ENCODE data around the gene CANT1. TPM values are rescaled to one million over a fixed set of nuclear protein-coding genes. Genes with fewer than 3 reads are reported as not detected.
A peak's percentile ranks its signal among the peaks of the same experiment; 100 is the strongest.
"Not testable (repeated sequence)": the region's sequence is repeated elsewhere in the genome, so short reads cannot be mapped to it uniquely, and the experiment has no call there.

Gene CANT1
- polyA plus RNA-seq, 2 donors, result 24.1 to 24.5 TPM

DNA sequence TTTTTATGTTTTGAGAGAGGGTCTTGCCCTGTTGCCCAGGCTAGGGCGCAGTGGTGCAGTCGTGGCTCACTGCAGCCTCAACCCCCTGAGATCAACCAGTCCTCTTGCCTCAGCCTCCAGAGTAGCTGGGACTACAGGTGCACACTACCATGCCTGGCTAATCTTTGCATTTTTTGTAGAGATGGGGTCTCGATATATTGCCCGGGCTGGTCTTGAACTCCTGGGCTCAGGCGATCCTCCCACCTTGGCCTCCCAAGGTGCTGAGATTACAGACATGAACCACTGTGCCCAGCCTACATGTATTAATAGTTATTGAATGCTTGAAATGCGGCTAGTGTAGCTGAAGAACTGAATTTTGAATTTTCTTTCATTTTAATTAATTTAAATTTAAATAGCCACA is 26.6 kb upstream of the CANT1 start:
- 97% methylated on average over 6 of the region's 6 CpGs for WGBS, 2 donors
- no peaks in the 10 kb centered on the region for H3K27me3 ChIP-seq (ENCODE audit: control insufficient read depth in 1 of 2, insufficient read depth in 2 of 2, low read length in 2 of 2)
- no peak overlapping the region for H3K4me3 ChIP-seq (ENCODE audit: low read depth in 1 of 2, low read length in 2 of 2)
- H3K27ac ChIP-seq (ENCODE audit: low read depth in 2 of 2, low read length in 1 of 2), result no peak overlapping the region
- H3K4me1 ChIP-seq (ENCODE audit: control insufficient read depth in 2 of 2, insufficient read depth in 2 of 2, low read length in 1 of 2), result peaks cover 0 to 11% of the 10 kb centered on the region in 2 donors
- no peaks in the 10 kb centered on the region for H3K9me3 ChIP-seq (ENCODE audit: control insufficient read depth in 2 of 2, insufficient read depth in 1 of 2, low read depth in 1 of 2, low read length in 1 of 2)
- no peaks in the 10 kb centered on the region for H3K36me3 ChIP-seq (ENCODE audit: control insufficient read depth in 2 of 2, insufficient read depth in 2 of 2, low read length in 1 of 2)

- Histone ChIP-seq H3K4me1 (ENCODE audit: control insufficient read depth in 2 of 2, insufficient read depth in 2 of 2, low read length in 1 of 2) (peaks cover 0 to 11% of the 10 kb centered on the region in 2 donors), H3K27ac (ENCODE audit: low read depth in 2 of 2, low read length in 1 of 2) (no peak overlapping the region), H3K36me3 (ENCODE audit: control insufficient read depth in 2 of 2, insufficient read depth in 2 of 2, low read length in 1 of 2) (no peaks in the 10 kb centered on the region), H3K9me3 (ENCODE audit: control insufficient read depth in 2 of 2, insufficient read depth in 1 of 2, low read depth in 1 of 2, low read length in 1 of 2) (no peaks in the 10 kb centered on the region), H3K27me3 (ENCODE audit: control insufficient read depth in 1 of 2, insufficient read depth in 2 of 2, low read length in 2 of 2) (no peaks in the 10 kb centered on the region), H3K4me3 (ENCODE audit: low read depth in 1 of 2, low read length in 2 of 2) (no peak overlapping the region)
- 93 to 94% methylated on average over 6 of the region's 6 CpGs for WGBS, 2 donors
These were observed 26.1 kb upstream of the CANT1 start for GRCh38 chr17:79035686-79036085.

GRCh38 chr17:79034931-79035485 is 25.4 kb upstream of the CANT1 start:
- Histone ChIP-seq H3K27me3 (ENCODE audit: control insufficient read depth in 1 of 2, insufficient read depth in 2 of 2, low read length in 2 of 2) (no peaks in the 10 kb centered on the region), H3K4me1 (ENCODE audit: control insufficient read depth in 2 of 2, insufficient read depth in 2 of 2, low read length in 1 of 2) (peaks cover 0 to 11% of the 10 kb centered on the region in 2 donors), H3K4me3 (ENCODE audit: low read depth in 1 of 2, low read length in 2 of 2) (no peak overlapping the region), H3K27ac (ENCODE audit: low read depth in 2 of 2, low read length in 1 of 2) (no peak overlapping the region), H3K36me3 (ENCODE audit: control insufficient read depth in 2 of 2, insufficient read depth in 2 of 2, low read length in 1 of 2) (no peaks in the 10 kb centered on the region), H3K9me3 (ENCODE audit: control insufficient read depth in 2 of 2, insufficient read depth in 1 of 2, low read depth in 1 of 2, low read length in 1 of 2) (no peaks in the 10 kb centered on the region)
- 80 to 89% methylated on average over 8 of the region's 8 CpGs for WGBS, 2 donors

- 28 to 38% methylated on average over 28 of the region's 28 CpGs for WGBS, 2 donors
- Histone ChIP-seq H3K4me1 (ENCODE audit: control insufficient read depth in 2 of 2, insufficient read depth in 2 of 2, low read length in 1 of 2) (peaks cover 0 to 11% of the 10 kb centered on the region in 2 donors), H3K4me3 (ENCODE audit: low read depth in 1 of 2, low read length in 2 of 2) (no peak overlapping the region)
These were observed 24.4 kb upstream of the CANT1 start for GRCh38 chr17:79033741-79034501.

GRCh38 chr17:79033046-79033616 is 23.6 kb upstream of the CANT1 start:
- Histone ChIP-seq H3K27ac (ENCODE audit: low read depth in 2 of 2, low read length in 1 of 2) (peak overlapping the region in 1 of 2 donors; percentile 7), H3K4me1 (ENCODE audit: control insufficient read depth in 2 of 2, insufficient read depth in 2 of 2, low read length in 1 of 2) (peaks cover 2 to 9% of the 10 kb centered on the region in 2 donors), H3K27me3 (ENCODE audit: control insufficient read depth in 1 of 2, insufficient read depth in 2 of 2, low read length in 2 of 2) (no peaks in the 10 kb centered on the region), H3K4me3 (ENCODE audit: low read depth in 1 of 2, low read length in 2 of 2) (no peak overlapping the region), H3K9me3 (ENCODE audit: control insufficient read depth in 2 of 2, insufficient read depth in 1 of 2, low read depth in 1 of 2, low read length in 1 of 2) (no peaks in the 10 kb centered on the region), H3K36me3 (ENCODE audit: control insufficient read depth in 2 of 2, insufficient read depth in 2 of 2, low read length in 1 of 2) (no peaks in the 10 kb centered on the region)
- WGBS, 2 donors, result 76 to 80% methylated on average over 9 of the region's 9 CpGs

More at GRCh38 chr17:79033741-79034501, 24.4 kb upstream of the CANT1 start:
- Histone ChIP-seq H3K27ac (ENCODE audit: low read depth in 2 of 2, low read length in 1 of 2) (peak overlapping the region; percentile 56 to 73), H3K9me3 (ENCODE audit: control insufficient read depth in 2 of 2, insufficient read depth in 1 of 2, low read depth in 1 of 2, low read length in 1 of 2) (no peaks in the 10 kb centered on the region), H3K36me3 (ENCODE audit: control insufficient read depth in 2 of 2, insufficient read depth in 2 of 2, low read length in 1 of 2) (no peaks in the 10 kb centered on the region), H3K27me3 (ENCODE audit: control insufficient read depth in 1 of 2, insufficient read depth in 2 of 2, low read length in 2 of 2) (no peaks in the 10 kb centered on the region)

GRCh38 chr17:79031996-79032875 is 22.7 kb upstream of the CANT1 start:
- Histone ChIP-seq H3K27me3 (ENCODE audit: control insufficient read depth in 1 of 2, insufficient read depth in 2 of 2, low read length in 2 of 2) (no peaks in the 10 kb centered on the region), H3K4me3 (ENCODE audit: low read depth in 1 of 2, low read length in 2 of 2) (no peak overlapping the region), H3K4me1 (ENCODE audit: control insufficient read depth in 2 of 2, insufficient read depth in 2 of 2, low read length in 1 of 2) (peaks cover 10 to 18% of the 10 kb centered on the region in 2 donors), H3K9me3 (ENCODE audit: control insufficient read depth in 2 of 2, insufficient read depth in 1 of 2, low read depth in 1 of 2, low read length in 1 of 2) (no peaks in the 10 kb centered on the region), H3K27ac (ENCODE audit: low read depth in 2 of 2, low read length in 1 of 2) (no peak overlapping the region), H3K36me3 (ENCODE audit: control insufficient read depth in 2 of 2, insufficient read depth in 2 of 2, low read length in 1 of 2) (no peaks in the 10 kb centered on the region)
- WGBS, 2 donors, result 81 to 84% methylated on average over 26 of the region's 26 CpGs

DNA sequence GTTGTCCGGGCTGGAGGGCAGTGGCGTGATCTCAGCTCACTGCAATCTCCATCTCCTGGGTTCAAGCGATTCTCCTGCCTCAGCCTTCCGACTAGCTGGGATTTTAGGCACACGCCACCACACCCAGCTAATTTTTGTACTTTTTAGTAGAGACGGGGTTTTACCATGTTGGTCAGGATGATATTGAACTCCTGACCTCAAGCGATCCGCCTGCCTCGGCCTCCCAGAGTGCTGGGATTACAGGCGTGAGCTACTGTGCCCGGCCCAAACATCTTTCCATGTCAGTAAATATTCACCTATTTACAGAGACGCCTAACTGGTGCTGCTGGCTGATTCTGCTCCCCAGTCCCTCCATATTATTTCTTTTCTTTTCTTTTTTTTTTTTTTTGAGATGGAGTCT is 21.1 kb upstream of the CANT1 start:
- not testable (repeated sequence) for H3K27me3 ChIP-seq (ENCODE audit: control insufficient read depth in 1 of 2, insufficient read depth in 2 of 2, low read length in 2 of 2); H3K9me3 ChIP-seq (ENCODE audit: control insufficient read depth in 2 of 2, insufficient read depth in 1 of 2, low read depth in 1 of 2, low read length in 1 of 2); H3K27ac ChIP-seq (ENCODE audit: low read depth in 2 of 2, low read length in 1 of 2); H3K4me3 ChIP-seq (ENCODE audit: low read depth in 1 of 2, low read length in 2 of 2); H3K36me3 ChIP-seq (ENCODE audit: control insufficient read depth in 2 of 2, insufficient read depth in 2 of 2, low read length in 1 of 2)
- H3K4me1 ChIP-seq (ENCODE audit: control insufficient read depth in 2 of 2, insufficient read depth in 2 of 2, low read length in 1 of 2), result peaks cover 10 to 24% of the 10 kb centered on the region in 2 donors
- WGBS, 2 donors, result 90 to 93% methylated on average over 12 of the region's 12 CpGs

DNA sequence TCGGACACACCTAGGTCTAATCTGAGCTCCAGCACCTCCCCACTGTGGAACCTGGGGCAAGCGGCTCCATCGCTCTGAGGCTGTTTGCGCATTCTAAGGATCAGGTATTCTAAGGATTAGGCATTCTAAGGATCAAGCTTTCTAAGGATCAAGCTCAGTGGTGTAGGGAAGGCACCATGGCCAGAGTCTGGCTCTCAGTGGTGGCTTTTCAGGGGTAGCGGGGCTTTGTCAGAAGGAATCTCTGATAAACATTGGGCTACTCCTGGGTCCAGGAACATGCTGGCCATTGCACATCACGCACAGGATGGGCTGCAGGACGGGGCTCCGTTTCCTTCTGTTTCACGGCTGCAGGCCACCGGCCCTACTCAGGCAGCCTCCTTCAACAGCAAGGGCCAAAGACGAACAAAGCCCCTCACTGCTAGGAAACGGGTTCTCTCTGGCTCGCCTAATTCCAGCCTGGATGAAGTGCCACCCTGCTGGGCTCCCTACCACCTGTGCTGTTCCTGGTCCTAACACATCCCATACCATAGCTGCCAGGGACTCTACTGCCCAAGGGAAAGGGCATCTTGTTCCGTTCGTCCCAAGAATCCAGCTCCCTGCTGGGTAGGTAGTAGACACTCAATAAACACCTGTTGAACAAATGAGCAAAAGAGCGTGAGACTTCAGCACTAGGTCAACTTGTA is 19.9 kb upstream of the CANT1 start:
- no peak overlapping the region for H3K27ac ChIP-seq (ENCODE audit: low read depth in 2 of 2, low read length in 1 of 2)
- peaks cover 10 to 23% of the 10 kb centered on the region in 2 donors for H3K4me1 ChIP-seq (ENCODE audit: control insufficient read depth in 2 of 2, insufficient read depth in 2 of 2, low read length in 1 of 2)
- H3K36me3 ChIP-seq (ENCODE audit: control insufficient read depth in 2 of 2, insufficient read depth in 2 of 2, low read length in 1 of 2), result no peaks in the 10 kb centered on the region
- WGBS, 2 donors, result 87 to 88% methylated on average over 16 of the region's 16 CpGs
- H3K4me3 ChIP-seq (ENCODE audit: low read depth in 1 of 2, low read length in 2 of 2), result no peak overlapping the region
- H3K27me3 ChIP-seq (ENCODE audit: control insufficient read depth in 1 of 2, insufficient read depth in 2 of 2, low read length in 2 of 2), result no peaks in the 10 kb centered on the region
- H3K9me3 ChIP-seq (ENCODE audit: control insufficient read depth in 2 of 2, insufficient read depth in 1 of 2, low read depth in 1 of 2, low read length in 1 of 2), result no peaks in the 10 kb centered on the region
